ENCODE data around the gene ZNF286A. TPM values are rescaled to one million over a fixed set of nuclear protein-coding genes. Genes with fewer than 3 reads are reported as not detected.
"Not testable (repeated sequence)": the region's sequence is repeated elsewhere in the genome, so short reads cannot be mapped to it uniquely, and the experiment has no call there.

The ZNF286A gene
- polyA plus RNA-seq, 3 donors, result 2.3 to 3.2 (median 2.9) TPM

GRCh38 chr17:15716601-15717563 lies 17.3 kb downstream of the ZNF286A start:
- H3K4me3 ChIP-seq (replicated peaks in 1 of 3; ENCODE audit: low read depth in 2 of 3, low read length in 3 of 3); H2AFZ ChIP-seq (ENCODE audit: insufficient read depth, low read depth, low read length, poor library complexity, severe bottlenecking); H3K79me2 ChIP-seq (ENCODE audit: insufficient read depth, low read length); H3K27me3 ChIP-seq (ENCODE audit: control insufficient read depth in 2 of 2, insufficient read depth in 2 of 2, low read length in 2 of 2); H3K27ac Mint-ChIP-seq; H3K4me3 Mint-ChIP-seq; H3K27me3 Mint-ChIP-seq (ENCODE audit: low read depth in 3 of 3); H3K36me3 ChIP-seq (replicated peaks in 1 of 2; ENCODE audit: control insufficient read depth in 1 of 2, insufficient read depth in 2 of 2, low read length in 2 of 2); DNase-seq; H3K4me2 ChIP-seq (replicated peaks; ENCODE audit: extremely low read depth, low read length, poor library complexity, severe bottlenecking); H3K4me1 Mint-ChIP-seq; H4K20me1 ChIP-seq (ENCODE audit: insufficient read depth, low read length); intact Hi-C loops (cut with micrococcal nuclease); H3K9ac ChIP-seq (ENCODE audit: insufficient read depth, low read length, poor library complexity, severe bottlenecking); H3K4me1 ChIP-seq (ENCODE audit: control insufficient read depth in 1 of 2, insufficient read depth in 2 of 2, low read length in 2 of 2); H3K27ac ChIP-seq (ENCODE audit: low read depth in 1 of 2, low read length in 2 of 2); H3K36me3 Mint-ChIP-seq: not testable (repeated sequence)
- WGBS (ENCODE audit: insufficient coverage), result no CpG with 5 or more reads among the region's 11 CpGs
- peaks cover 15 to 41% of the 10 kb centered on the region in 2 donors for H3K9me3 ChIP-seq (replicated peaks in 1 of 2; ENCODE audit: control insufficient read depth in 1 of 2, insufficient read depth in 1 of 2, low read length in 2 of 2)
- peaks cover 19 to 51% (median 42%) of the 10 kb centered on the region in 7 donors for H3K9me3 Mint-ChIP-seq

- H3K27me3 Mint-ChIP-seq (ENCODE audit: low read depth in 3 of 3); H3K79me2 ChIP-seq (ENCODE audit: insufficient read depth, low read length); H2AFZ ChIP-seq (ENCODE audit: insufficient read depth, low read depth, low read length, poor library complexity, severe bottlenecking); H3K27ac Mint-ChIP-seq; H3K36me3 ChIP-seq (replicated peaks in 1 of 2; ENCODE audit: control insufficient read depth in 1 of 2, insufficient read depth in 2 of 2, low read length in 2 of 2); DNase-seq; H3K27me3 ChIP-seq (ENCODE audit: control insufficient read depth in 2 of 2, insufficient read depth in 2 of 2, low read length in 2 of 2); H3K27ac ChIP-seq (ENCODE audit: low read depth in 1 of 2, low read length in 2 of 2); H4K20me1 ChIP-seq (ENCODE audit: insufficient read depth, low read length); H3K4me2 ChIP-seq (replicated peaks; ENCODE audit: extremely low read depth, low read length, poor library complexity, severe bottlenecking); H3K4me3 ChIP-seq (replicated peaks in 1 of 3; ENCODE audit: low read depth in 2 of 3, low read length in 3 of 3); H3K4me3 Mint-ChIP-seq; intact Hi-C loops (cut with micrococcal nuclease); H3K4me1 ChIP-seq (ENCODE audit: control insufficient read depth in 1 of 2, insufficient read depth in 2 of 2, low read length in 2 of 2); H3K9ac ChIP-seq (ENCODE audit: insufficient read depth, low read length, poor library complexity, severe bottlenecking); H3K4me1 Mint-ChIP-seq; H3K36me3 Mint-ChIP-seq: not testable (repeated sequence)
- peaks cover 9 to 38% (median 21%) of the 10 kb centered on the region in 7 donors for H3K9me3 Mint-ChIP-seq
- WGBS (ENCODE audit: insufficient coverage), result no CpG with 5 or more reads among the region's 14 CpGs
- peaks cover 0 to 16% of the 10 kb centered on the region in 2 donors for H3K9me3 ChIP-seq (replicated peaks in 1 of 2; ENCODE audit: control insufficient read depth in 1 of 2, insufficient read depth in 1 of 2, low read length in 2 of 2)
Measured at GRCh38 chr17:15730535-15730934, 31.0 kb downstream of the ZNF286A start.

- H3K79me2 ChIP-seq (ENCODE audit: insufficient read depth, low read length); H3K4me1 Mint-ChIP-seq; H2AFZ ChIP-seq (ENCODE audit: insufficient read depth, low read depth, low read length, poor library complexity, severe bottlenecking); H3K27me3 ChIP-seq (ENCODE audit: control insufficient read depth in 2 of 2, insufficient read depth in 2 of 2, low read length in 2 of 2); H3K9ac ChIP-seq (ENCODE audit: insufficient read depth, low read length, poor library complexity, severe bottlenecking); H3K4me3 ChIP-seq (replicated peaks in 1 of 3; ENCODE audit: low read depth in 2 of 3, low read length in 3 of 3); intact Hi-C loops (cut with micrococcal nuclease); H3K4me2 ChIP-seq (replicated peaks; ENCODE audit: extremely low read depth, low read length, poor library complexity, severe bottlenecking); H4K20me1 ChIP-seq (ENCODE audit: insufficient read depth, low read length); H3K36me3 Mint-ChIP-seq; DNase-seq; H3K27ac Mint-ChIP-seq; H3K27me3 Mint-ChIP-seq (ENCODE audit: low read depth in 3 of 3); H3K36me3 ChIP-seq (replicated peaks in 1 of 2; ENCODE audit: control insufficient read depth in 1 of 2, insufficient read depth in 2 of 2, low read length in 2 of 2); H3K4me3 Mint-ChIP-seq; H3K4me1 ChIP-seq (ENCODE audit: control insufficient read depth in 1 of 2, insufficient read depth in 2 of 2, low read length in 2 of 2); H3K27ac ChIP-seq (ENCODE audit: low read depth in 1 of 2, low read length in 2 of 2): not testable (repeated sequence)
- WGBS (ENCODE audit: insufficient coverage), result 80% methylated on average over 3 of the region's 10 CpGs
- peaks cover 0 to 16% of the 10 kb centered on the region in 2 donors for H3K9me3 ChIP-seq (replicated peaks in 1 of 2; ENCODE audit: control insufficient read depth in 1 of 2, insufficient read depth in 1 of 2, low read length in 2 of 2)
- H3K9me3 Mint-ChIP-seq, result peaks cover 10 to 37% (median 22%) of the 10 kb centered on the region in 7 donors
Measured at GRCh38 chr17:15731900-15732299, 32.3 kb downstream of the ZNF286A start, which contains the start of gene TBC1D26. TSS of gene TBC1D26 (plus strand) at chr17:15732283. CDS start at chr17:15735349, 3,066 bp downstream.

DNA sequence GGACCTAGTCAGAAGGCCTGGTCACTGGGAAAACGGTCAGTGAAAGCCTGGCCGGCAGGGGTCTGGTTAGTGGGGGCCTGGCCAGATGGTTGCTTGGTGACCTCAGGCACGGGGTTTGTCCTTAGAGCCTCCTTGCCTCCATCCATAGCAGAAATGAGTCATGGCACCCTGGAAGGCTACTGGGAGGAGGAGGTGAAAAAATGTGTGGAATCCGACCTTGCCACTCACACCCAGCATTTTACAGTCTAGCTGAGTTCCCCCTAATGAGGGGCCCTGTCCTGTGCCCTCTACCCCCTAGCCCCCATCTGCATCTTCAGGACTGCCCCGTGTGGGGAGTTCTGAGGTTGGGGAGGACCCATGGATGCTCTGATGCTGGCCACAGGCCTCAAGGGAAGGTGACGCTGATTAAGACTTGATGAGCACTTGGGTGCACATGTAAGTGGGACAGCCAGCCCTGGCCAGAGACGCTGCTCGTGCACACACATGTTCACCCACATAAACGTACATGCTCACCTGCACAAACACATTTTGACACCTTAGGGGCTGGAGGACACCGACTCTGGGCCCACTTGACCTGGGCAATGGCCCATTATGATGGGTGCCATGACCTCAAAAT lies 33.7 kb downstream of the ZNF286A start:
- H3K4me1 Mint-ChIP-seq; H3K36me3 ChIP-seq (replicated peaks in 1 of 2; ENCODE audit: control insufficient read depth in 1 of 2, insufficient read depth in 2 of 2, low read length in 2 of 2); H3K9ac ChIP-seq (ENCODE audit: insufficient read depth, low read length, poor library complexity, severe bottlenecking); H4K20me1 ChIP-seq (ENCODE audit: insufficient read depth, low read length); DNase-seq; H2AFZ ChIP-seq (ENCODE audit: insufficient read depth, low read depth, low read length, poor library complexity, severe bottlenecking); H3K27me3 Mint-ChIP-seq (ENCODE audit: low read depth in 3 of 3); H3K36me3 Mint-ChIP-seq; H3K27ac Mint-ChIP-seq; H3K4me1 ChIP-seq (ENCODE audit: control insufficient read depth in 1 of 2, insufficient read depth in 2 of 2, low read length in 2 of 2); H3K4me2 ChIP-seq (replicated peaks; ENCODE audit: extremely low read depth, low read length, poor library complexity, severe bottlenecking); H3K27ac ChIP-seq (ENCODE audit: low read depth in 1 of 2, low read length in 2 of 2); H3K4me3 ChIP-seq (replicated peaks in 1 of 3; ENCODE audit: low read depth in 2 of 3, low read length in 3 of 3); H3K4me3 Mint-ChIP-seq; intact Hi-C loops (cut with micrococcal nuclease); H3K79me2 ChIP-seq (ENCODE audit: insufficient read depth, low read length); H3K27me3 ChIP-seq (ENCODE audit: control insufficient read depth in 2 of 2, insufficient read depth in 2 of 2, low read length in 2 of 2): not testable (repeated sequence)
- H3K9me3 Mint-ChIP-seq, result peaks cover 7 to 33% (median 17%) of the 10 kb centered on the region in 7 donors
- H3K9me3 ChIP-seq (replicated peaks in 1 of 2; ENCODE audit: control insufficient read depth in 1 of 2, insufficient read depth in 1 of 2, low read length in 2 of 2), result peaks cover 0 to 16% of the 10 kb centered on the region in 2 donors
- WGBS (ENCODE audit: insufficient coverage), result 90% methylated on average over 2 of the region's 10 CpGs

All from CD14-positive monocyte (primary cell).